IPS-NIHi11 (cell line): ENCODE measurements around the gene MYH9.
"Not testable (repeated sequence)": the region's sequence is repeated elsewhere in the genome, so short reads cannot be mapped to it uniquely, and the experiment has no call there.

Experiments used
- DNase-seq: peaks from one replicate; pipeline ENCODE4 v3.0.0; 2012; ENCODE audit warnings: mixed read lengths, low spot score

Gene MYH9

DNA sequence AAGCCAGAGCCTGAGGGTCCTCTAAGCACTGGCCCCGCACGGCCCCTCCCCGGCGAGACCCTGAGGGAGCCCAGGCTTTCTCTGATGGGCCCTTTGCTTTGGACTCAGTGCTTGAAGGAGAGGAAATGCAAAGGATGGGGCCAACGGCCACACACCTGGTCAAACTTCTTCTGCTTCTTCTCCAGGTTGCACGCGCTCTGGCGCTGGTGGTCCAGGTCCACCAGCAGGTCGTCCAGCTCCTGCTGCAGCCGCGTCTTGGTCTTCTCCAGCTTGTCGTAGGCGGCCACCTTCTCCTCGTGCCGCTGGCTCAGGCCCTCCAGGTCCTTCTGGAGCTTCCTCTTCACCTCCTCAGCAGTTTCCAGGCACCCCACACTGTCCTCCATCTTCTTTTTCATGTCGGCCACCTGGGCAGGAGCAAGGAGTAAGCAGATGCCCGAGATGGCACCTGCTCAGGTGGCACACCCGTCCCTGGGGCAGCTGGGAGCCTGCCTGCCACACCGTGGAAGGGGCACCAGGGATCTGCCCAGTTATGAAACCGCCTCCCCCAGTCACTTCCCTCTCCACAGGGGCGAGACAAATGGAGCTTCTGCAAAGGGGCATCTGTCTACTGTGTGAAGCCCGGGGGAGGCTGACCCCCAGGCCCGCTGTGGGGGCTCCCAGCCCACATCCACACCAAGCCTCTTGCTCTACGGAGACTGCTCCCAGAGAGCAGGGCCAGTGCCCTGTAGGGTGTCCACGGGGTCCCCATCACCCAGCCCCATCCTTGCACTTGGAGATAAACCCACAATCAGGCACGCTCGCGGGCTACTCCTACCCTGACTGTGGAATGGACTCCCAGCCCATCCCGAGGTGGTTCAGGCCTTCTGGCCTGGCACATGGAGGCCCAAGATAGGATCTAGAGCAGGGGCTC is 95.7 kb downstream of the MYH9 start:
- no peak for DNase-seq

- not testable (repeated sequence) for DNase-seq
These were observed 97.2 kb downstream of the MYH9 start for GRCh38 chr22:36290391-36291075.

GRCh38 chr22:36289948-36290371 is 97.8 kb downstream of the MYH9 start:
- DNase-seq: not testable (repeated sequence)

DNA sequence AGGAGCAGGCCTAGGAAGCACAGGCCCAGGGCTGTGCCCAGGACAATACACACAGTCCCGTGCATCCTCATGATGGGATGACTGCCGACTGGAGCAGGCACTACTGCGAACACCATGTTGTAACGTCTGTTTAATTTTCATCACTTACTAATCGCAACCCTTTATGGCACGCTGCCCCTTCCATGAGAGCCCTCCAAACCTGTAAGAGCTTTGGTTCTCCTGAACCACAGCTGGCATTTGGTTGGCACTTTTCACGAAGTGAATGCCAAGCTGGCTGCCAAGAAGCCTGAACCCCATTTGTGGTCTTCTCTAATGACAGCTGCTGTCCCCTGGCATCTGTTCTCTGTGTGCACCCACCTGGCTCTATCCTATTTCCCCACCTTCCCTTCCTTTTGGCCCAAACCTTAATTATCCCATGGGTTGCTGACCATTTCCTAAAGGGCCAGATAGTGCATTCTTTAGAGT is 98.3 kb downstream of the MYH9 start:
- no peak for DNase-seq

DNA sequence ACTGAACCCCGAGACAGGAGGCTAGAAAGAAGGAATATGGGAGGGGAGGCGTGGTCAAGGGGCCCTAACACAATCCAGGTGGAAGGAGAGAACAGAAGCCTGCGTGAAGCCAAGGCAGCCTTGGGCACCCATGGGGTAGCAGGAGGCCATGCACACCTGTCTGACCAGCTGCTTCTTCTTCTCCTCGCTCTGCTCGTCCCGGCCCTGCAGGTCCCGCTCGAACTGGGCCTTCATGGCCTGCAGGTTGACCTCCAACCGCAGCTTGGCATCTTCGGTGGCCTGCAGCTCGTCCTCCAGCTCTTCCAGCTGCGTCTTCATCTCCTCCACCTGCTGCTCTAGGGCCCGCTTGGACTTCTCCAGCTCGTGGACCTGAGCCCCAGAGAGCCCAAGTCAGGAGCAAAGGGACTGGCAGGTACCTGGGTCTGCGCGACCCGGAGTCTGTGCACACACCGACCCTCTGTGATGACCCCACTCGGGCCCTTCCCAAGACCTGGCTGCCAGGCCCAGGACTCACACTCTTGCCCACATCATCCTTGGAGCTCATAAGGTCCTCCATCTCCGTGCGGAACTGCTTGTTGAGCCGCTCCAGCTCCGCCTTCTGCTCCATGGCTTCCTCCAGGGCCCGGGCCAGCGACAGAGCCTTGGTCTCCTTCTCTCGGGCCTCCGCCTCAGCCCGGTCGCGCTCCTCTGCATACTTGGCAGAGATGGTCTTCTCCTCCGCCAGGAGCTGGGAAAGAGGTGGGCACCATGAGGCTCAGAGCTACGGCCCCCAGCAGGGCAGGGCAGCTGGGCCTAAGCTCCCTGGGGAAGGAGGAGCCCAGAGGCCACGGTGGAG is 99.0 kb downstream of the MYH9 start:
- DNase-seq: no peak

GRCh38 chr22:36287881-36288515 is 99.8 kb downstream of the MYH9 start:
- no peak for DNase-seq

- peak; percentile 97 for DNase-seq
These were observed 101.4 kb downstream of the MYH9 start for GRCh38 chr22:36286096-36286957.

DNA sequence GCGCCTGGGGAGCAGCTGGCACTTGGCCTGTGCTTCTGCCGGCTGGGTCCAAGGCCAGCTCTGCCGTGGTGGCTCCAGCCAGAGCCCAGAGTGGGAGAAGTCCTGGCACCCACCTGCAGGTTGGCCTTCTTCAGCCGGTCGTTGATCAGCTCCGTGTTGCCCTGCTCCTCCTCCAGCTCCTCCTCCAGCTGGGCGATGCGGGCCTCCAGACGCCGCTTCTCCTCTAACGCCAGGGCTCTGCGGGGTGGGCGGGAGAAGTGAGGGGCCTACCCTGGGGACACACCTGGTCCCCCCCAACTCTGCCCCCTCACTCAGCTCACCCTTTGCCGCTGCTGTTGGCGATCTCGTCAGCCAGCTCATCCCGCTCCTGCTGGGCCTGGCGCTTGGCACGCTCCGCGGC is 102.2 kb downstream of the MYH9 start:
- DNase-seq: no peak

DNA sequence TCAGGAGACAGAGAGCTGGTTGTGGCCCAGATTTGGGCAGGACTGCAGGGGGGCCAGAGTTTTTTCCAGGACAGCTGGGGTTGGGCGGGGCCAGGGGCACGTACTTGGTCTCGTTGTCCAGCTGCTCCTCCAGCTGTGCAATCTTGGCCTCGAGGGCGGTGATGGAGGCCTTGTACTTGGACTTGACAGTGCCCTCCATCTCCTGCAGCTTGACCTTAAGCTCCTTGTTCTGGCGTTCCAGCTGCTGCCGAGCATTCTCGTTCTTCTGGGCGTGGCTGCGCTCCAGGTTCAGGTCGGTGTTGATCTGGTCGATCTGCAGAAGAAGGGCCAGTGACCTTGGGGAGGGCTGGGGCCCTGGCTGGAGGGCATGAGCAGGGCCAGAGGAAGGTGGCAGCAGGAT is 102.8 kb downstream of the MYH9 start:
- DNase-seq: no peak

DNA sequence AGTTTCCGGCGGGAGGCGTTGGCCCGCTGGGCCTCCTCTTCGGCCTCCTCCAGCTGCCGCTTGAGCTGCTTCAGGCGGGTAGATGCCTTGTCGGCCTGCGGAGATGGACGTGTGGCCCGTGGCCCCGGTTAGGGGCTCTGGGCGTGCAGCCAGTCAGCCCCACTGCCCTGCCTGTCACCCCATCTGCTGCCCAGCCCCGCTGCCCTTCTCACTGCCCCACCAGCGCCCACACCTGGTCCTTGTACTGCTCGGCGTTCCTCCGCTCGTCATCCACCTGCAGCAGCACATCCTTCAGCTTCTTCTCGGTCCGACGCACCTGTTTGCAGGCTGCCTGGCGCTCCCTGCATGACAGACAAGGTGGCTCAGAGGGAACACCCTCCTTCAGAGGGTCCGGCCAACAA is 103.6 kb downstream of the MYH9 start:
- no peak for DNase-seq

GRCh38 chr22:36282328-36282831 is 105.4 kb downstream of the MYH9 start:
- no peak for DNase-seq

- no peak for DNase-seq
These were observed 105.9 kb downstream of the MYH9 start for GRCh38 chr22:36281781-36282327.

DNA sequence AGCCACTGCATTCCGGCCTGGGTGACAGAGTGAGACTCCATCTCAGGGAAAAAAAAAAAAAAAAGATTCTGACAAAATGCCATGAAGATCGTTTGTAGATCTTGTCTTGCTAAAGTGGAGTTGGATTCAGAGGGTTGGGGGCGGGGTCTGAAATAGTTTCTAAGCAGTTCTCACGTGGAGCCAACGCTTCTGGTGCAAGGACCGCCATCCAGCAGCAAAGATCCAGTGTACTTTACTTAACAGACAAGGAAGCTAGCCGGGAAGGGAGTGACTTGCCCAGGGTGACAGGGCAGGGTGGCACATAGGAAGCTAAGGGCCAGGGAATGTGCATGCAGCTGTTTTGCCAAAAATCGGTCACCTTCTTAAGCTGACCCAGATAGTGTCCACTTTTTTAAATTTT is 107.4 kb downstream of the MYH9 start:
- no peak for DNase-seq

DNA sequence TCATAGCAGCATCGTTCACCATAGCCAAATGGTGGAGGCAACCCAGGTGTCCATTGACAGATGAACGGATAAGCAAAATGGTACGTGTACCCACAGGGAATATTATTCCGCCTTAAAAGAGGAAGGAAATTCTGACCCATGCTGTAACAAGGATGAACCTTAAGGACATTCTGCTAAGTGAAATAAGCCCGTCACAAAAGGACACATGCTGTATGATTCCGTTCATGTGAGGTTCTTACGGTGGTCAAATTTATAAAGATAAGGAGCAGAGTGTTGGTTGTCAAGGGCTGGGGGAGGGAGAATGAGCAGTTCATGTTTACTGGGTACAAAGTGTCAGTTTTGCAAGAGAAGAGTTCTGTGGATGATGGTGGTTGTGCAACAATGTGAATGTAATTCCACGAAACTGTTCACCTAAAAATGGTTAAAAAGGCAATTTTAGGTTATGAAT is 108.5 kb downstream of the MYH9 start:
- no peak for DNase-seq

GRCh38 chr22:36277482-36278291 is 110.1 kb downstream of the MYH9 start:
- peak; percentile 84 for DNase-seq

DNA sequence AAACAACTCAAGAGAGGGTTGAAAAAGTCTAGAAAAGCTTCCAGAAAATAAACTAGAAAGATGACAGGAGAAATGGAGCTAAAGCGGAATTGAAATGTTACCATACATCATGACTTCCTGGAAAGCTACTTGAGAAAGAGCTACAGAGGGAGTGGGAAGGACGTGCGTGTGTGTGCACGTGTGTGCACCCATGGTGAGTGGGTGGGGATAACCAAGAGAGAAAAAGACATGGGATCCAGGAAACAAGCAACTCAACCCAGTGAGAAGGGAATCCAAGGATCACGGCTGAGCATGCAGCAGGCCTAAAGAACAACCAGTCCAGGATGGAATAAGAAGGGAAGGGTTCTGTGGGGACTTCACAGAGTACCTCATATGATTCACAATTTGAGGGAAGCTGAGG is 113.2 kb downstream of the MYH9 start:
- DNase-seq: no peak

DNA sequence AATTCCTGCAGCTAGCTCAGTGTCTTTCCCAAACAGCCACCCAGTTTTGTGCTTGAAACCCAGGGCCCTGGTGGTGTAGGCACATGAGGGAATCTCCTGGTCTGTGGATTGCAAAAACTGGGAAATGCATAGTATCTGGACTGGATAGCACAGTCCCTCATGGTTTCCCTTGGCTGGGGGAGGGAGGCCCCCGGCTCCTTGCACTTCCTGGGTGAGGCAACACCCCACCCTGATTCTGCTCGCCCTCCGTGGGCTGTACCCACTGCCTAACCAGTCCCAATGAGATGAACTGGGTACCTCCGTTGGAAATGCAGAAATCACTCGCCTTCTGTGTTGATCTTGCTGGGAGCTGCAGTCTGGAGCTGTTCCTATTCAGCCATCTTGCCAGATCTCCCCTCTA is 115.8 kb downstream of the MYH9 start:
- DNase-seq: not testable (repeated sequence)

DNA sequence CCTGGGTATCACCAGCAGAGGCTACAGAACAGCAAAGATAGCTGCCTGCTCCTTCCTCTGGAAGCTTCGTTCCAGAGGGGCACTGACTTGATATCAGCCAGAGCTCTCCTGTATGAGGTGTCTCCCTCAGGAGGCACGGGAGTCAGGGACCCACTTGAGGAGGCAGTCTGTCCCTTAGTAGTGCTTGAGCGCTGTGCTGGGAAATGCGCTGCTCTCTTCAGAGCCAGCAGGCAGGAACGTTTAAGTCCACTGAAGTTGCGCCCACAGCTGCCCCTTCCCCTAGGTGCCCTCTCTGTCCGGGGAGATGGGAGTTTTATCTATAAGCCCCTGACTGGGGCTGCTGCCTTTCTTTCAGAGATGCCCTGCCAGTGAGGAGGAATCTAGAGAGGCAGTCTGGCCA is 116.5 kb downstream of the MYH9 start:
- not testable (repeated sequence) for DNase-seq

GRCh38 chr22:36267896-36268485 is 119.8 kb downstream of the MYH9 start:
- DNase-seq: no peak
